A673 (cell line): ENCODE results near the gene RNF168.

Source experiments
- CTCF ChIP-seq: fragments of 300-800, 200-600 bp; sonication (generic); conservative IDR thresholded peaks from 2 replicates; pipeline ENCODE4 v1.5.1; 2017; ENCODE audit warnings: low read depth, mild to moderate bottlenecking, antibody characterized with exemption, low read length, moderate library complexity, mixed read lengths
- EZH2 ChIP-seq: fragments of 200-600 bp; sonication (generic); IDR thresholded peaks from 2 replicates; pipeline ENCODE4 v1.6.1; 2017; ENCODE audit warnings: borderline replicate concordance, low read depth, mild to moderate bottlenecking, mixed read lengths, antibody characterized with exemption, low read length; ENCODE audit not compliant: poor library complexity, severe bottlenecking

GRCh38 chr3:196501316-196502044 lies 2.1 kb downstream of the RNF168 start:
- TF ChIP-seq CTCF, result no peak
- TF ChIP-seq EZH2, result no peak
